ENCODE data around the gene TBC1D10B.
"Not testable (repeated sequence)": the region's sequence is repeated elsewhere in the genome, so short reads cannot be mapped to it uniquely, and the experiment has no call there.

Gene TBC1D10B

GRCh38 chr16:30324220-30324619 lies 46.1 kb downstream of the TBC1D10B start:
- not testable (repeated sequence) for ATAC-seq

GRCh38 chr16:30318647-30319046 lies 51.6 kb downstream of the TBC1D10B start:
- not testable (repeated sequence) for ATAC-seq

GRCh38 chr16:30310937-30311336 lies 59.4 kb downstream of the TBC1D10B start:
- ATAC-seq, result not testable (repeated sequence)

- not testable (repeated sequence) for ATAC-seq
Observed at GRCh38 chr16:30309255-30309654, 61.0 kb downstream of the TBC1D10B start.

Data from activated CD4-positive, CD25-positive, alpha-beta regulatory T cell treated with anti-CD3 and anti-CD28 coated beads, Interleukin-2, amount 50 U/mL, for 24 hours (primary cell).